ENCODE data around the gene BCLAF1. TPM values are rescaled to one million over a fixed set of nuclear protein-coding genes. Genes with fewer than 3 reads are reported as not detected.

BCLAF1 gene
- total and polyA plus RNA-seq, 9 of the 15 experiments (the other 6 are each of a cell fraction or from before 2014, with no cell fraction given): 65.4 to 286 (median 165) TPM

DNA sequence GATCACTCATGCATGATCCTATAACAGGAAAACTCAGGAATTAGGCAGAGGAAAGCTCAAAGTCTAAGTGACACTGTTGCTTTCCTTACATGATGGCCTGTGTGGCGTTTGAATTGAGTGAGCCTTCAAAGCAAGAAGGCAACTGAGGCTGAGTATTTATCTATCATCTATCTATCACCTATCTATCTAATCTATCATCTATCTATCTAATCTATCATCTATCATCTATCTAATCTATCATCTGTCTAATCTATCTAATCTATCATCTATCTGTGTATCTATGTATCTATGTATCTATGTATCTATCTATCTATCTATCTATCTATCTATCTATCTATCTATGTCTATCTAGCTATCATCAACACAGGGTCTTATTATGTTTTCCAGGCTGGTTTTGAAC is 41.8 kb upstream of the BCLAF1 start (continued):
- TF ChIP-seq ZNF175 (CRISPR knock-in tag; IDR thresholded peaks at IDR 0.05; ENCODE audit: low read depth) (no peak), TEAD1 (CRISPR knock-in tag; IDR thresholded peaks at IDR 0.05) (no peak), PYGO2 (tag; IDR thresholded peaks at IDR 0.05) (no peak), MTA1 (IDR thresholded peaks at IDR 0.05; ENCODE audit: borderline replicate concordance) (peak; percentile 96), CTBP1 (IDR thresholded peaks at IDR 0.05; ENCODE audit: borderline replicate concordance) (peak; percentile 50; the same call in 1 of the 2 replicates), ZEB2 (IDR thresholded peaks at IDR 0.05) (0 out of 2 replicates have a peak, but pooled peaks have one; percentile 14), ATF7 (IDR thresholded peaks at IDR 0.05) (no peak), CBX2 (IDR thresholded peaks at IDR 0.05; ENCODE audit: insufficient read depth, low read length, poor library complexity, severe bottlenecking) (no peak)
- TF ChIP-seq, protein P1, sequence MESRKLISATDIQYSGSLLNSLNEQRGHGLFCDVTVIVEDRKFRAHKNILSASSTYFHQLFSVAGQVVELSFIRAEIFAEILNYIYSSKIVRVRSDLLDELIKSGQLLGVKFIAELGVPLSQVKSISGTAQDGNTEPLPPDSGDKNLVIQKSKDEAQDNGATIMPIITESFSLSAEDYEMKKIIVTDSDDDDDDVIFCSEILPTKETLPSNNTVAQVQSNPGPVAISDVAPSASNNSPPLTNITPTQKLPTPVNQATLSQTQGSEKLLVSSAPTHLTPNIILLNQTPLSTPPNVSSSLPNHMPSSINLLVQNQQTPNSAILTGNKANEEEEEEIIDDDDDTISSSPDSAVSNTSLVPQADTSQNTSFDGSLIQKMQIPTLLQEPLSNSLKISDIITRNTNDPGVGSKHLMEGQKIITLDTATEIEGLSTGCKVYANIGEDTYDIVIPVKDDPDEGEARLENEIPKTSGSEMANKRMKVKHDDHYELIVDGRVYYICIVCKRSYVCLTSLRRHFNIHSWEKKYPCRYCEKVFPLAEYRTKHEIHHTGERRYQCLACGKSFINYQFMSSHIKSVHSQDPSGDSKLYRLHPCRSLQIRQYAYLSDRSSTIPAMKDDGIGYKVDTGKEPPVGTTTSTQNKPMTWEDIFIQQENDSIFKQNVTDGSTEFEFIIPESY (CRISPR knock-in tag; IDR thresholded peaks at IDR 0.05): no peak
- TF ChIP-seq, protein P2, sequence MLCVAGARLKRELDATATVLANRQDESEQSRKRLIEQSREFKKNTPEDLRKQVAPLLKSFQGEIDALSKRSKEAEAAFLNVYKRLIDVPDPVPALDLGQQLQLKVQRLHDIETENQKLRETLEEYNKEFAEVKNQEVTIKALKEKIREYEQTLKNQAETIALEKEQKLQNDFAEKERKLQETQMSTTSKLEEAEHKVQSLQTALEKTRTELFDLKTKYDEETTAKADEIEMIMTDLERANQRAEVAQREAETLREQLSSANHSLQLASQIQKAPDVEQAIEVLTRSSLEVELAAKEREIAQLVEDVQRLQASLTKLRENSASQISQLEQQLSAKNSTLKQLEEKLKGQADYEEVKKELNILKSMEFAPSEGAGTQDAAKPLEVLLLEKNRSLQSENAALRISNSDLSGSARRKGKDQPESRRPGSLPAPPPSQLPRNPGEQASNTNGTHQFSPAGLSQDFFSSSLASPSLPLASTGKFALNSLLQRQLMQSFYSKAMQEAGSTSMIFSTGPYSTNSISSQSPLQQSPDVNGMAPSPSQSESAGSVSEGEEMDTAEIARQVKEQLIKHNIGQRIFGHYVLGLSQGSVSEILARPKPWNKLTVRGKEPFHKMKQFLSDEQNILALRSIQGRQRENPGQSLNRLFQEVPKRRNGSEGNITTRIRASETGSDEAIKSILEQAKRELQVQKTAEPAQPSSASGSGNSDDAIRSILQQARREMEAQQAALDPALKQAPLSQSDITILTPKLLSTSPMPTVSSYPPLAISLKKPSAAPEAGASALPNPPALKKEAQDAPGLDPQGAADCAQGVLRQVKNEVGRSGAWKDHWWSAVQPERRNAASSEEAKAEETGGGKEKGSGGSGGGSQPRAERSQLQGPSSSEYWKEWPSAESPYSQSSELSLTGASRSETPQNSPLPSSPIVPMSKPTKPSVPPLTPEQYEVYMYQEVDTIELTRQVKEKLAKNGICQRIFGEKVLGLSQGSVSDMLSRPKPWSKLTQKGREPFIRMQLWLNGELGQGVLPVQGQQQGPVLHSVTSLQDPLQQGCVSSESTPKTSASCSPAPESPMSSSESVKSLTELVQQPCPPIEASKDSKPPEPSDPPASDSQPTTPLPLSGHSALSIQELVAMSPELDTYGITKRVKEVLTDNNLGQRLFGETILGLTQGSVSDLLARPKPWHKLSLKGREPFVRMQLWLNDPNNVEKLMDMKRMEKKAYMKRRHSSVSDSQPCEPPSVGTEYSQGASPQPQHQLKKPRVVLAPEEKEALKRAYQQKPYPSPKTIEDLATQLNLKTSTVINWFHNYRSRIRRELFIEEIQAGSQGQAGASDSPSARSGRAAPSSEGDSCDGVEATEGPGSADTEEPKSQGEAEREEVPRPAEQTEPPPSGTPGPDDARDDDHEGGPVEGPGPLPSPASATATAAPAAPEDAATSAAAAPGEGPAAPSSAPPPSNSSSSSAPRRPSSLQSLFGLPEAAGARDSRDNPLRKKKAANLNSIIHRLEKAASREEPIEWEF (CRISPR knock-in tag; IDR thresholded peaks at IDR 0.05): no peak
